NOMO-1 (cell line): ENCODE results near the gene MBTPS1.

Source experiments
- DNase-seq, 2 experiments: peaks; one replicate each; lab custom pipeline; 2025; ENCODE audit not compliant: unreplicated experiment in 2 of 2; lab: John Stamatoyannopoulos, UW

MBTPS1 gene

DNA sequence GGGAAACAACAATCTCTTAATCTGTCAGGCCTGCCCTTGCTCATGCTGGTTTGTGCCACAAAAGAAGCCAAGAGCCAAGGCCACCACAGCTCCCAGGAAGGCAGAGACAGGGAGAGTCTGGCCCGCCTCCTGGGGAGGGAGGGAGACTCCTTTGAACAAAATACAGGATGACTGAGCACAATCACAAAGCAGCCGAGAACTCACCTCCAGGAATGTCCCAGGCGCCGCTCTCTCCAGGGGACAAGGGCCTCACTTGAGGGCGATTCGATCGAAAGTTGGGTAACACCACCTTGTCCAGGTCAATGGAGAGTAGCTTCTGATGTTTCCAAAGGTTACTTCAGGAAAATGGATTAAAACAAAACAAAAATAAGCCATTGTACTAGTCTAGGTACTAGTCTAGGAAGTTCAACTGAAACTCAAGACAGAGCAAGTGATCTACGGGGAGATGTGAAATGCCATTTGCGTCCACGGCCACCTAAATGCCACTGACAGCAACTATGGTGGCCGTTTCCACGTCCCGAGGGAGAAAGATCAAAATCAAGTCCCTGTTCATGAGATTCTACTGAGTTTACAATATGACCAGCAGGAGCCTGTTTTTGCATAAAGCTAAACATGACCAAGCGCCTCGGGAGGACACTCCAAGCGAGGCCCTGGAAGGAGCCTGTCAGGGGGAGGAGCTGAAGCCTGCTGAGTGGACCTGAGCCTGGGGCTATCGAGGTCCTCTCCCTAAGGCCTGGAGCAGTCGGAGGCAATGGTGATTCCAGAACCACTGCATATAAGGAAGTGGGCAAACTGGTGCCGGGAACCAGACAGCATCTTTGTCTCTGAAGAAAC lies 60.7 kb downstream of the MBTPS1 start:
- no peak for DNase-seq

DNA sequence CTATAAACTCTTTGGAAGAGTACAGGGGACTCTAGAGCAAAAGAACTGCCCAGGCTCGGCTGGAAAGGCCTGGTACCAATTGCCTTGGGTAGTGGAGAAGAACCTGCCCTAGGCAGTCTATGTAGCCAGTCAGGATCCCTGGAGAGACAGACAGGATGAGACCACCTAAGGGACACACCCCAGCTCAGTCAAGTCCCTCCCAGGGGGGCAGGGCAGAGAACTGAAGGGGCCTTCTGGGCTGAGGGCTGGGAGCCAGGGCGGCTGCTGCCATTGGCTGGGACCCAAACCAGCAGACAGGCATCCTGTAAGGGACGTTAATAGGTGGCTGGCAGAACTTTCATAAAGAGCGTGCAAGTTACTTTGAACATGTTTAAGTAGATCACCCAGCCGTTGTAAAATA lies 61.4 kb downstream of the MBTPS1 start:
- no peak for DNase-seq

DNA sequence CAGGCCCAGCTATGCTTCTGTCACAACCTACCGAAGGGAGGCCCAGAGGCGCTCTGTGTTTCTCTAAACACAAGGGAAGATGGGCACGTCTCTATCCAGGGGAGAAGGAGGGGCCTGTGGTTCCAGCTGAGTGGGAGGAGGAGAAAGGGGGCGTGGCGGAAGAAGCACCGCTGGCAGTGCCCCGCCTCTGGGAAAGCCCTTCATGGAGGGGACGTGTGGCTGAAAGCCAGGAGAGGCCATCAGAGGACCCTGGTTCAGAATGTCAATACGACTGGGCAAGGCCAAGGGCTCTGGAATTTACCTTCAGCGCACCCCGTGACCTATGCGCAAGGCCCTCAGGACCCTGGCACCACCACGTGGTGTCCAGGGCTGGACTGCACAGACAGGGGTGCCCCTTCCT lies 61.8 kb downstream of the MBTPS1 start:
- no peak for DNase-seq

DNA sequence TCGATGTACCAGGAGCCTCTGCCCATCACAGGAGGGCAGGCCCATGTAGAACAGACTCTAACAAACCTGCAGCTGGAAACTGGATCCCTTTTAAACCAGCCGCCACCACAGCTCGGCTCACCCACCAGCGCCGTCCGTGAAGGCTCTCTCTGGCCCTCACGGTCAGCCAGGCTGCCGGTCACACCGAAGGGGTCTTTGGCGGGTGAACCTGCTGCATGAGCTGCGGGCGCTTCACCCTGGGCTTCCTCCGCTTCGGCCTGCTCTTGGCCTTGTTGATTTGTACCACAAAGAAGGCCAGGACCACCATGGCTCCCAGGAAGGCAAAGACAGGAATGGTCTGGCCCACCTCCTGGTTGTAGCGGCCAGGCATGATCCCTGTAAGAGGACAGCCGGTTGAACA lies 62.5 kb downstream of the MBTPS1 start:
- no peak for DNase-seq

DNA sequence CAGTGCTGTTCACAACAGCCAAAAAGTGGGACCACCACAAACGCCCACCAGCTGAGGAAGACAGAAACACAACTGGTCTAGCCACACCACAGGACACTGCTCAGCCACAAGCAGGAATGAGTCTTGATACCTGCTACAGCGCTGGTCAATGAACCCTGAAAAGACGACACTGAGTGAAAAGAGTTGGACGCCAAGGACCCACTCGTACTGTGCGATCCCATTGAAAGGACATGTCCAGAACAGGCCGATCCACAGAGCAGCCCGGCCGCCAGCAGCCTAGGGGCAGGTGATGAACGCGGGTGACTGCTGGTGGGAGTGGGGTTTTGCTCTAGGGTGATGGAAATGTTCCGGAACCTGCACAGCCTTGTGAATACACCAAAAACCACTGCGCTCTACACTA lies 63.5 kb downstream of the MBTPS1 start:
- DNase-seq, result no peak

DNA sequence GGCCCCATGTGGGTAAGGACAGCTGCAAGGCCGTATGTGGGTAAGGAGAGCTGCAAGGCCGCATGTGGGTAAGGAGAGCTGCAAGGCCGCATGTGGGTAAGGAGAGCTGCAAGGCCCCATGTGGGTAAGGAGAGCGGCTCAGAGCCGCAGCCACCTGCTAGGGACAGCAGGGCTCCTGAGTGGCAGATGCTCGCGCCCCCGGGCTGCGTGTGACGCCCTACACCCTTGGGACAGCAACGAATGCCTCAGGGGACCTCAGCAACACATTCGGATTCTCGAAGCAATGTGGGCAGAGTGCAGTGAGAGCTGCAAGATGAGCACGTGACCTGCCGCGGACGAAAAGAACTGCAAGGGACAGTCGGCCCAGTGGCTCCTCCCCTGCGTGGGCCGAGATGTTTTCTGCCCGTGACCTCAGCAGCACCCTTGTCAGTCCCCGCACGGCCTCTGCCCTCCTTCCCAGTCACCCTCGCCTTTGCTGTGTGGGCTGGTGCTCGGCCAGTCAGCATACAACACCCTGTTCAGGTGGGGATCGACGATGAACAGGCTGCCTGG lies 64.6 kb downstream of the MBTPS1 start:
- no peak for DNase-seq

DNA sequence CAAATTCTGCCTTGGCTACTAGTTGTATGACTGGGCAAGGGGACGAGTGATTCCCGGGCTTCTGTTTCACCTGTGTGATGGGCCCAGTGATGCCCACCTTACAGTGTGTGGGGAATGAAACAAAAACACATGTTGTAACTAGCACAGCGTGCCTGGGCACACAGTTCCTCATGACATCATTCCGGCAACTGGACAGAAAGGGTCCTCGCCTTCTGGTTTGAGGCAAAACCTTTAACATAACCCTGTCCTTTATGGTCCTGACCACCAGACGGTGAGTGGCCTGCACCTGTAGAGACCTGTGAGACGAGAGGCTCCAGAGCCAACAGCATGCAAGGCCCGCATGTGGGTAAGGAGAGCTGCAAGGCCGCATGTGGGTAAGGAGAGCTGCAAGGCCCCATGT lies 66.4 kb downstream of the MBTPS1 start:
- DNase-seq, result no peak

DNA sequence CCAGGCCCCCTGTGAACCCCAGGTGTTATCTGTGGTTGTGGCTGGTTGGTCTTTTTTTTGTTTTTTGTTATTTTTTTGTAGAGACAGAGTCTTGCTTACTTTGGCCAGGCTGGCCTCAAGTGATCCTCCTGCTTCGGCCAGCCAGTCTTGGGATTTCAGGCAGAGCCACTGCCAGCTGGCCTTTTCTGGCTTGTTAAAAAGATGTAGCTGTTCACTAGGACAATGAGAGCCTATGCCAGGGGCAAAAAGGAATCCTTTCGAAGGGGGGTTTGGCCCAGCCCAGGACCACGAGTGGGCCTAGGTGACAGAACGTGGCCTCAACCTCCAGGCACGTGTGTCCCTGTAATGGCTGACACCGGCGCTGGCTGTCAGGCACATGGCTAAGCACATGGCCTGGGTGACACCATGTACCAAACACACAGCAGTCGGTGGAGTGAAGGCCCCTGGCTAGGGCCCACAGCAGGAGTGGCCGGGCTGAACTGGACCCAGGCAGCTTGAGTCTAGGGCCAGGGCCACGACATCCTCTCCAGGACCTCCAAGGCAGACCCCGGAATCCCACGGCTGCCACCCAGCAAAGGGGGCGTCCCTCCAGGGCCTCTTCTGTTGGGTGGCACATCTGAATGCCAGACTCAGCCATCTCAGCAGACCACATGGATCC lies 67.2 kb downstream of the MBTPS1 start:
- DNase-seq, result no peak

DNA sequence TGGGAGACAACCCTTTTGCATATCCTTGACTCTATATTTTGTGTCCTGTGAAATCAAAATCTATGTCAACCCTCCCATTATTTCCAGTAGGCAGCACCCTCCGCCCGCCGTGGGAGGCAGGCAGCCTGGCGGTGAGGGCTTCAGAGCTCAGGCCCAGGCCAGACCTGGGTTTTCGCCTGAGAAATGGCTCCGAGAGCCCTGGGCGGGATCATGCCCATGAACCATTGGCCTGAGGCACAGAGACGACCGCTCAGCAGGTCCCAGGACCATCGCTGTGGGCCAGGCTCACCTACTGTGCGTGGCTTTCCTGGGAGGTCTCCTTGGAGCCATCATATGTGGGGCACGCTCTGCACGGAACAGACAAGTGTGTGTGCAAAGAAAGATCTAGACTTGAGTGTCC lies 67.9 kb downstream of the MBTPS1 start:
- DNase-seq, result no peak

DNA sequence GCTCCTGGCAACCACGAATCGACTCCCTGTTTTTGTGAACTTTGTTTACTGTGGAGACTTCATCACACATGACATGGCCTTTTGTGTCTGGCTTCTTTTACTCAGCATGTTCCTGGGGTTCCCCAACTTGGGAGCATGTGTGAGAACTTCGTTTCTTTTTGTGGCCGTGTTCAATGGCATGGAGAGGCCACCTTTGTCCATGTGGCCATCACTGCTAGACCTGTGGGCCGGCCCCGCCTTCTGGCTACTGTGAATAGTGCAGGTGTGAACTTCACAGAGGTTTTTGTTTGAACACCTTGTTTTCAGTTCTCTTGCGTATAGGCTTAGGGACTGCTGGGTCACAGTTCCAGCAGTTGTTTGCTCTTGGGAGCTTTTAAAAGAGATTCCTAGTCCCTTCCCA lies 68.5 kb downstream of the MBTPS1 start:
- DNase-seq, result no peak

DNA sequence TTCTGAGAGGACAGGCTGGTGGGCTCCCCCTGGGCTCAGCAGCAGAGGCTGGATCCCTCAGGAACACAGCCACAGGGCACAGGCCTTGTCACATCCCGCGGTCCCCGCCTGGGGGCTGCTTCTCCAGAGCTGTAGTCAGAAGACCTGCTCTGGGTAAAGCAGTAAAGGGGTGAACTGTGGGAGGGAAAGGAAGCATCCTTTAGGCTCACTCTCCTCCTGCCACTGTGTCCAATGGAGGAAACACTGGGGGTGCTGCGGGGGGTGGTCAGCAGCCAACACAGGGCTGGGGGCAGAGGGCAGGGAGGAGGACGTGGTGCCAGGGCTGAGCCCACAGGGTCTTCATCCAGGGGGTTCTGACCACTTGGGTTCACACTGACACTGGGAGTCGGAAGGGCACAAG lies 69.1 kb downstream of the MBTPS1 start:
- DNase-seq, result no peak

DNA sequence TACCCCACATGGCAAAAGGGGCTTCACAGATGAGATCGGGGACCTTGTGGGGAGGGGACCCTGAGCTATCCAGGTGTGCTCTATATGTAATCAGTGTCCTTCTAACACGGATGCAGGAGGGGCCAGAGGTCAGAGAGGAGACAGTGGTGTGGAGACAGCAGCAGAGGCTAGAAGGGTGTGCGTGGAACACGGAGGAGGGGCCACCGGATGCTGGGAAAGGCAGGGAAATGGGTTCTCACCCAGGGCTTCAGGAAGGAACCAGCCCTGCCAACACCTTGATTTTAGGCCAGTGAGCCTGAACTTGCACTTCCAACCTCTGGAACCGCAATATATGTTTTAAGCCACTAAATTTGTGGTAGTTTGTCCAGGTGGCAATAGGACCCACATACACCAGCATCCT lies 69.5 kb downstream of the MBTPS1 start:
- DNase-seq, result no peak

DNA sequence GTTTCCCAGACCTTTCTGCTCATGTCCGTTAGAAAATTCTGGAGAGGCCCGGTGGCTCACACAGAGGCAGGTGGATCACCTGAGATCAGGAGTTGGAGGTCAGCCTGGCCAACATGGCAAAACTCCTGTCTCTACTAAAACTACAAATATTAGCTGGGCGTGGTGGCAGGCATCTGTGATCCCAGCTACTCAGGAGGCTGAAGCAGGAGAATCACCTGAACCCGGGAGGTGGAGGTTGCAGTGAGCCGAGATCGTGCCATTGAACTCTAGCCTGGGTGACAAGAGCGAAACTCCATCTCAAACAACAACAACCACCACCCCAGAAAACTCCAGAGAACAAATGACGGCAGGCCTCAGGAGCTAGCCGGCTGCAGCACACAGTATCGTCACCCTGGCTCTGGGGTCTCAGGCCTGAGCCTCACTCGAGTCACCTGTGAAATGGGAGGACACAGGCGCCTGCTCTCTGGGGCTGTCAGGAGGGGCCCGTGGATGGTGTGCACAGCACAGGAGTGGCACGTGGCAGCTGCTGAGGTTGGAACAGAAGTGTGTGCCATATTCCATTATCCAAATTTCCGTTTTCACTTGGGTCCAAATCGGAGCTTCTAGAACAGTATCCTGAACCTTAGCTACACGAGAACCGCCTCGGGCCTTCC lies 70.8 kb downstream of the MBTPS1 start:
- DNase-seq, result no peak

DNA sequence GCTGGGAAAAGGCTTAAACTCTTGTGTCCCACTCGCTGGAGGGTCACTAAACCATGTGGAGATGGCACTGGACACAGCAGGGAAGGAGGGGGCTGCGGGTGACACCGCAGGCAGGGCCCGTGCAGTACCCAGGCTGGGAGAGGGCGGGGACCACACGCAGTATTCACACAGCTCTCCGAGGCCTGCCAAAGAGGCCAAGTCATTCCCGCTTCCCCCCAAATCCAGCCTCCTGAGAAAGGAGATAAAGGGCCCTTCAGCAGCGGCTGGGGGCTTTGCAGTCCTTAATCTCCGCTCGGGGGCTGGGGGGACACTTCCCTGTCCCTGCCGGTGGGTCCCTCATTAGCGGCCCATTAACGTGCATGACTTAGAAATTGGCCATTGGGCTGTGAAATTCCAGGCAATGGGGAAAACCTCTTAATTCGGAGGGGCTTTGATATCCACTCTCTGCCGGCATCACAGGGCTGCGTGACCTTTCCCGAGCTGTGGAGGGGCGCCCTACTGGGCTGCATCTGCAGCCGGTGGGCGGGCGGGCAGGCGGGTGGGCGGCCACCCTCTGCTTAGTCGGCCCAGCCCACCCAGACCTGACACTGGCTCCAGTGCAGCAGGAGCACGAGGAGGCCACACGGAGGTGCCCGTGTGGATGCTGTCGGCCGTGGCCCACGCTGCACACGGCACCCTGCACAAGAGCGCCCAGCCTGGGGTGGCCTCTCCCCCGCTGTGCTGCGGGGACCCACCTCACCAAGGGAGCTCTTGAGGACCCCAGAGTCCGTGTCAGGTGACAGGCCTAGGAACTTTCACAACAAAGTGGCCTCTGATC lies 71.5 kb downstream of the MBTPS1 start:
- DNase-seq, result no peak

DNA sequence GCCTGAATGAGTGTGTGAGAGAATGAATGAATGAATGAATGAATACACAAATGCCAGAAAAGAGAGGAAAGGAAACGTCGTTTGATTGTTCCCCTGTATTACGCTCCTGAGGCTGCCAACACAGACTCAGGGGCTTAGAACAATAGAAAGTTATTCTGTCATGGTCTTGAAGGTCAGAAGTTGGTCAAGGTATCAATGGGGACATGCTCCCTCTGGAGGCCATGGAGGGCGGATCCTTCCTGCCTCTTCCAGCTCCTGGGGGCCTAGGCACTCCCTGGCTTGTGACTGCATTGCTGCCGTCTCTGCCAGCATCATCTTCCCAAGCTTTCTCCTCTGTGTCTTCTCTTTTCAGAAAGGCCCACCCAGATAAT lies 72.6 kb downstream of the MBTPS1 start:
- peak in 1 of 2 experiments; percentile 1 for DNase-seq

DNA sequence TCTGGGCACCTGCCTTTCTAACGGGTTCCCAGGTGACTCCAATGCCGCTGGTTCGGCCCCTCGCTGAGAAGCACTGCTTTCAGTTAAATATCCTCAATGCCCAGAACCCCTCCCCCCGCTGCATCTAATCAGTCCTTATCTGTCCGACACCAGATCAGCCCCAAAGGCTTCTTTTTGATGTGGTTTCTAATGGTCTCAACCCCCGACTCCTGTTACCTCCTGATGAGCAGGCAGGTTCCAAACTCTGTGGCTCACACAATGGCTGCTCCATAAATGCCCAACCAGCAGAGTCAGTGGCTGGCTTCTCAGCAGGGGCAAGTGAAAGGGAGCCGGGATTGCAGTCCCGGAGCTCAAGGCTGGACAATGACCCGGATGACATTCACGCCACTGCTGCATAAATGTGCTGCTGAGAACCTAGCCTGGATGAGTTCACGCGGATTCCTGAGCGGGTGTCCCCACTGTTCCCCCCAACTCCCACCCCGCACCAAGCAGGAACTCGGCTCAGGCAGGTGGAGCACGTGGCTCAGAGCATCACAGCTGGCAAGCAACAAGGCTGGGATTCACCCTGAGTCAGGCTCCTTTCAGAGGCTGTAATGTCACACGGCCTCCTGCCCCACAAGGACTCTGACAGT lies 73.1 kb downstream of the MBTPS1 start:
- no peak for DNase-seq

DNA sequence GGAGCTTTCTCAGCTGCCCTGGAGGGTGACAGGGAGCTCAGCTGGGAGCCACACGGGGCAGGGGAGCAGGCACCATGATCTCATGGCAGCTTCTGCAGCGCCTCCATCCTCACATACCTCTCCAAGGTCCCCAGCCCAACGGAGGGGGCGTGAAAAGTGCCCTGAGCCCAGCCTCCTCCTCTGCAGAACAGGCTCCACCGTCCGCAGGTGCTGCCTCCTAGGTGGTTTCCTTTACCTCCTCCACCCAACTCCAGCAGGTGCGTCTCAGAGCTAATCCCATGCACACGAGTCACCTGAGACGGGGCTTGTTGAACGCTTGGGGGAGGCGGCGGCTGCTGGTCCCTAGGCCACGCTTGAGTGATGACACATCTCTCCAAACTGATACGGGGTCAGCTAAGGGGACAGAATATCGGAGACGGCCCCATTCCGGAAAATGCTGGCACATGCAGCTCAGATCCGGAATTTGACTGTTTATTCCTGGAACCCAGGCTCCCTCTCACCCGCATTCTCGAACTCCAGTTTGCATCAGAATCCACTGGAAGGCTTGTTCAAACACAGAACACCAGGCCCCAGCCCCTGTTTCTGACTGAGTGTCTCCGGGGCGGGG lies 73.8 kb downstream of the MBTPS1 start:
- DNase-seq, result no peak

DNA sequence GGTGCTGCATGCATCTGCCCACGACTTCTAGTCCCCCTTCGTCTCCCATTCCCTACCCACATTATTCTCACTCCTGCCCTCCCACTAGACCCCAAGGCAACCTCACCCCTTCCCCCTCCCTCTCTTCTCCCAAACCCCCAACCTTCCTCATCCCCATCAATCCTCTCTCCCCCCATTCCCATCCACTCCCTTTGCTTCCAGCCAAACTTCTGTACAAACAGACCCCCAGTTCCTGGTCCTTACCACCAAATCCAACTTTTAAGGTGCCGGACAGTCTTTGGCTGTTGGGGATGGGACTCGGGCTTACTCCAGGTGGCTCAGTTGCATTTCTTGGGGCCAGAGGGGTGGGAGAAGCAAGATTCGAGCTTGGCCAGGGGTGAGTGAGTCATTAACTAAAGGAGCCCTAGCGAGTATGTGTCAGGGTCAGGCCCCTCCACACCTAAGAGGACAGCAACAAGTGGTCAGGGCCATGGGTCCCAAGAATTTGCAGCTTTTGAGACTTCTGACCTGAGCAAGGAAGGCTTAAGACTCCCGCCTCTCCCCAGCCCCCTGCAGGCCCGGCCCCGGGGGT lies 74.3 kb downstream of the MBTPS1 start, which contains the start of gene SLC38A8:
Gene SLC38A8, minus strand, starts transcription at position 488 of the 571 bp plus-strand sequence. CDS start 638 bp downstream, outside the sequence.
- no peak for DNase-seq

DNA sequence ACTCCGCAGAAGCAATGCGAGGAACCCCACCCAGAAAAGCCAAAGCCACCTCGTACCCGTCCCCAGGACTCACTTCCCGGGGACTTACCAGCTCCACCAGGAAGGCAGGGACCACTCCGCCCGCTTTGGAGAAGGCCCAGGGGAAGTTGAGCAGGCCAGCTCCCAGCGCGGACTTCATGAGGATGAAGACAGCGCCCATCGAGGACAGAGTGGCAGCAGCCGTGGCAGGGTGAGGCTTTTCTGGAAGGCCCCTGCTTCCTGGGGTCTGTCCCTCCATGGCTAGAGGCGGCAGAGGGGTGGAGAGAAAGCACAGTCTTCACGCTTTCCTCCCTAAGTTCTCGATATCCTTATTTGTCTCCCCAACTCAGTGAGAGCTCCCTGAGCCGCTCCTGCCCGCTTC lies 74.9 kb downstream of the MBTPS1 start:
- no peak for DNase-seq
